D721Med (cell line): ENCODE data around the gene PSMD6.

Source experiments
- DNase-seq: peaks from one replicate; pipeline ENCODE4 v3.0.0; 2011; ENCODE audit warnings: low spot score; ENCODE audit not compliant: insufficient read length
- FAIRE-seq: peaks from 2 replicates; lab custom pipeline; 2011; peaks lifted over from hg19 to GRCh38; lab: Jason Lieb, UNC
- TF ChIP-seq, protein P1 (sequence below): IDR thresholded peaks from 2 replicates; pipeline ENCODE4 v1.5.1; 2012; ENCODE audit warnings: mild to moderate bottlenecking, control low read depth; ENCODE audit not compliant: insufficient read depth; ENCODE audit errors: missing control alignments

Gene PSMD6

DNA sequence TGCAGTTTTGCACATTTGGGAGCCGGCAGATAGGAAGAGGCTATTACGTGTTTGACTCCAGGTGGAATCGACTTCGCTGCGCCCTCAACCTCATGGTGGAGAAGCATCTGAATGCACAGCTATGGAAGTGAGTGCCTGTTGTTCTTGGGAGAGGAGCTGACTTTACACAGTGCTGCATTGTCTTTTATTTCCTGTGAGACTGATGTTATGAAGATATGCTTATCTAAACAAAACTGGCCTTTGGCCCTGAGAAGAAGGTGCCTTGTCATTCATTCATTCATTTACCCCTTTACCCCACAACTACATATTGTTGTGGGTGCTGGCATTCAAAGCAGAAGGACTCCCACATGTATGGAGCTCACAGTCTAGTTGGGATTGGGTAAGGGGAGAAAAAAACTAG is 32.6 kb downstream of the PSMD6 start:
- TF ChIP-seq, protein P1, sequence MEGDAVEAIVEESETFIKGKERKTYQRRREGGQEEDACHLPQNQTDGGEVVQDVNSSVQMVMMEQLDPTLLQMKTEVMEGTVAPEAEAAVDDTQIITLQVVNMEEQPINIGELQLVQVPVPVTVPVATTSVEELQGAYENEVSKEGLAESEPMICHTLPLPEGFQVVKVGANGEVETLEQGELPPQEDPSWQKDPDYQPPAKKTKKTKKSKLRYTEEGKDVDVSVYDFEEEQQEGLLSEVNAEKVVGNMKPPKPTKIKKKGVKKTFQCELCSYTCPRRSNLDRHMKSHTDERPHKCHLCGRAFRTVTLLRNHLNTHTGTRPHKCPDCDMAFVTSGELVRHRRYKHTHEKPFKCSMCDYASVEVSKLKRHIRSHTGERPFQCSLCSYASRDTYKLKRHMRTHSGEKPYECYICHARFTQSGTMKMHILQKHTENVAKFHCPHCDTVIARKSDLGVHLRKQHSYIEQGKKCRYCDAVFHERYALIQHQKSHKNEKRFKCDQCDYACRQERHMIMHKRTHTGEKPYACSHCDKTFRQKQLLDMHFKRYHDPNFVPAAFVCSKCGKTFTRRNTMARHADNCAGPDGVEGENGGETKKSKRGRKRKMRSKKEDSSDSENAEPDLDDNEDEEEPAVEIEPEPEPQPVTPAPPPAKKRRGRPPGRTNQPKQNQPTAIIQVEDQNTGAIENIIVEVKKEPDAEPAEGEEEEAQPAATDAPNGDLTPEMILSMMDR = no peak
- FAIRE-seq (no peak), DNase-seq (no peak)

- FAIRE-seq = no peak
- DNase-seq = no peak
- TF ChIP-seq, protein P1 = no peak
Observed at GRCh38 chr3:63990204-63990603, 33.1 kb downstream of the PSMD6 start.

GRCh38 chr3:63988943-63989342 is 34.4 kb downstream of the PSMD6 start:
- DNase-seq (no peak), FAIRE-seq (no peak)
- TF ChIP-seq, protein P1 = no peak

DNA sequence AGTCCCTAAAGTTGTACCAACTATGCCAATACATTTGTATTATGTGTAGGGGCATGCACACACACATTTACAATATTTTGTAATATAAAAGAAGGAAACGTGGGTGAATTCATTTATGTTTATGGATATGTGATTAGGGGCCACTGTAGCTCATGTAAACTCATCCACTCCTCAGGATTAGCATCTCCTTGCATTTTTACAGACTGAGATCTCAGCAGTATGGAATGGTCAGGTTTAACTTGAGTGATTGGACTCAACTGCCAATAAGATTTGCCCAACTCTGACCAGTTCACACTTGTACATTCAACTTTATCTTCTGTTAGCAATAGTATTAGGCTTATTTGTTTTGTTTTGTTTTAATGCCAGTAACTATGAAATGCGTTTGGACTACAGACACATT is 36.5 kb downstream of the PSMD6 start:
- TF ChIP-seq, protein P1 = no peak
- FAIRE-seq = no peak
- no peak for DNase-seq

- TF ChIP-seq, protein P1 = no peak
- no peak for DNase-seq
- no peak for FAIRE-seq
Observed at GRCh38 chr3:63986146-63986545, 37.1 kb downstream of the PSMD6 start.

- FAIRE-seq (no peak), DNase-seq (no peak)
- TF ChIP-seq, protein P1 = no peak
Observed at GRCh38 chr3:63984391-63984790, 38.9 kb downstream of the PSMD6 start.

DNA sequence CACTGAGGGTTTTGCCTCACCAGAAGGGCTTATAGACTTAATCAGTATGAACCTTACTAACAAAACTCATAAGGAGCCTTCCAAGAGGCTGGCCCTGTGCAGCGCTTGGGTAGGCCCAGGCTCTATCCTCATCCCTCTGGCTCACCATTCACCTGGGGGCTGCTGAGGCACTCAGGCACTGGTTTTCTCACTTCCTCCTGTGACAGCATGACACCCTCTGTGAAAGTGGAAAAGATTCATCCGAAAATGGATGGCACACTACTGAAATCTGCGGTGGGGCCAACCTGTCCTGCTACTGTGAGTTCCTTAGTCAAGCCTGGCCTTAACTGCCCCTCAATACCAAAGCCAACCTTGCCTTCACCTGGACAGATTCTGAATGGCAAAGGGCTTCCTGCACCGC is 41.3 kb downstream of the PSMD6 start:
- DNase-seq (no peak), FAIRE-seq (no peak)
- TF ChIP-seq, protein P1 = no peak
